ENCODE measurements around the gene KCNJ9. TPM values are rescaled to one million over a fixed set of nuclear protein-coding genes. Genes with fewer than 3 reads are reported as not detected.
A peak's percentile ranks its signal among the peaks of the same experiment; 100 is the strongest.

The KCNJ9 gene
- total RNA-seq, 1 donor: not detected

DNA sequence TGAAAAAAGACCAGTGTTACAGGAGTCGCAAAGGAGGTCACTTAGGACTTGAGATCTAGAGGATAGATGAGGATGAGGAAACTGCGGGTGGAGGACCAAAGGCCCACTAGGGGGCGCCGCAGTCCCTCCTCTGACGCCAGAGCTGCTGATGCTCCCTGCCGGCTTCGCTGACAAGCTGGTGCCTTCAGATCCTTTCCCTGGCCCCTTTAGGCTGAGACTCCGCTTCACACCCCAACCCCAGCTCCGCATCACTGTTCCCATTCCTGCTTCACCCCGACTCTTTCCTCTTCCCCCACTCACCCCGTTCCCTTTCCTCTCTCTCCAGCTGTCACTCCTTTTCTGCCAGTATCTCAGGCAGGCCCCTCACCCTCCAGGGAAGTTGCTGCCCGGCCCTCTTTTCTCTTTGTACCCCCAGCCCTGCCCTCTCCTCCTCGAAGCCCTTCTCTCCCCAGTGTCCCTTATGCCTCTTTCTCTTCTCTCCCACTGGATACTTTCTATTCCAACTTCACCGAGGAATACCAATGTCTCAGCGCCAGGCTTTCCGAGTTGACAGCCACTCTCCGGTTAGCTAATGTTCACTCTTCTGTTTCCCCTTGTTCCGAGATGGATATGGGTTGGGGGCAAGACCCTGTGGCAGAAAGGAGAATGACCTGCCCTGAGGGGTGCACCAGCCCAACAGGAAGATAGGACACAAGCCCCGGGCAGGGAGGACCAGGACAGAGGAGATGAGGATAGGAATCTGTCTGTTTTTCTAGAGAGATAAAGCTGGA is 4.5 kb downstream of the KCNJ9 start:
- no peak overlapping the region for H3K4me2 ChIP-seq (ENCODE audit: insufficient read depth, low read length)
- TF ChIP-seq, protein P1, sequence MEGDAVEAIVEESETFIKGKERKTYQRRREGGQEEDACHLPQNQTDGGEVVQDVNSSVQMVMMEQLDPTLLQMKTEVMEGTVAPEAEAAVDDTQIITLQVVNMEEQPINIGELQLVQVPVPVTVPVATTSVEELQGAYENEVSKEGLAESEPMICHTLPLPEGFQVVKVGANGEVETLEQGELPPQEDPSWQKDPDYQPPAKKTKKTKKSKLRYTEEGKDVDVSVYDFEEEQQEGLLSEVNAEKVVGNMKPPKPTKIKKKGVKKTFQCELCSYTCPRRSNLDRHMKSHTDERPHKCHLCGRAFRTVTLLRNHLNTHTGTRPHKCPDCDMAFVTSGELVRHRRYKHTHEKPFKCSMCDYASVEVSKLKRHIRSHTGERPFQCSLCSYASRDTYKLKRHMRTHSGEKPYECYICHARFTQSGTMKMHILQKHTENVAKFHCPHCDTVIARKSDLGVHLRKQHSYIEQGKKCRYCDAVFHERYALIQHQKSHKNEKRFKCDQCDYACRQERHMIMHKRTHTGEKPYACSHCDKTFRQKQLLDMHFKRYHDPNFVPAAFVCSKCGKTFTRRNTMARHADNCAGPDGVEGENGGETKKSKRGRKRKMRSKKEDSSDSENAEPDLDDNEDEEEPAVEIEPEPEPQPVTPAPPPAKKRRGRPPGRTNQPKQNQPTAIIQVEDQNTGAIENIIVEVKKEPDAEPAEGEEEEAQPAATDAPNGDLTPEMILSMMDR (IDR thresholded peaks at IDR 0.05; ENCODE audit: extremely low read depth, low read depth, low read length): peak; percentile 89
- H3K9me3 ChIP-seq (ENCODE audit: low read depth, low read length): no peaks in the 10 kb centered on the region
- H2AFZ ChIP-seq (ENCODE audit: low read length): no peak overlapping the region
- peak; percentile 100 for DNase-seq (ENCODE audit: insufficient read length, low spot score, missing footprints)
- H3K79me2 ChIP-seq (ENCODE audit: insufficient read depth, low read length): no peaks in the 10 kb centered on the region
- peaks cover 2% of the 10 kb centered on the region for H3K4me1 ChIP-seq (ENCODE audit: insufficient read depth, low read length)
- no peak overlapping the region for H3K27ac ChIP-seq (ENCODE audit: low read depth, low read length)
- no peaks in the 10 kb centered on the region for H4K20me1 ChIP-seq (ENCODE audit: insufficient read depth, low read length)
- no peak overlapping the region for H3K4me3 ChIP-seq (ENCODE audit: insufficient read depth, low read length)
- H3K36me3 ChIP-seq (ENCODE audit: insufficient read depth, low read length): no peaks in the 10 kb centered on the region
- peaks cover 35% of the 10 kb centered on the region for H3K27me3 ChIP-seq (ENCODE audit: insufficient read depth, low read length)

DNA sequence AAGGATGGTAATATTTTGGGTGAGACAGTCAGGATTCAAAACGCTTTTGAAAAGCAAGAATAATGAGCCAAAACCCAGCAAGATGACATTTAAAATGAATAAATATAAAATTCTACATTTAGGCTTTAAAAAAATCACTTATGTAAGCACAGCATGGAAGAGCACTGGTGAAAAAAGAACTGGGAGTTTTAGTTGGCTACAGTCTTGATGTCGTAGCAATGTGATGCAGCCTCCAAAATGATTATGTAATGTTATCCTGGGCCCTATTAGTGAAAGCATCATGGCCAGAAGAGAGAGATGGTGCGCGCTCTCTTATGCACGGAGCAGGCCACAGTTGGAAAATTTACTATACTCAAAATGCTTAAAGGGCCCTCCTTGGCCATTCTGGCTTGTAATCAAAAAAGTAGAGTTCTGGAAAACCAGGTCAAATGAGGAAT is 5.1 kb downstream of the KCNJ9 start:
- no peak overlapping the region for H3K4me2 ChIP-seq (ENCODE audit: insufficient read depth, low read length)
- H3K9me3 ChIP-seq (ENCODE audit: low read depth, low read length): no peaks in the 10 kb centered on the region
- no peak overlapping the region for H3K4me3 ChIP-seq (ENCODE audit: insufficient read depth, low read length)
- TF ChIP-seq, protein P1 (IDR thresholded peaks at IDR 0.05; ENCODE audit: extremely low read depth, low read depth, low read length): no peak
- no peak overlapping the region for H2AFZ ChIP-seq (ENCODE audit: low read length)
- peak; percentile 69 for DNase-seq (ENCODE audit: insufficient read length, low spot score, missing footprints)
- H4K20me1 ChIP-seq (ENCODE audit: insufficient read depth, low read length): no peaks in the 10 kb centered on the region
- H3K4me1 ChIP-seq (ENCODE audit: insufficient read depth, low read length): no peaks in the 10 kb centered on the region
- H3K27me3 ChIP-seq (ENCODE audit: insufficient read depth, low read length): peaks cover 29% of the 10 kb centered on the region
- H3K27ac ChIP-seq (ENCODE audit: low read depth, low read length): no peak overlapping the region
- no peaks in the 10 kb centered on the region for H3K79me2 ChIP-seq (ENCODE audit: insufficient read depth, low read length)
- H3K36me3 ChIP-seq (ENCODE audit: insufficient read depth, low read length): no peaks in the 10 kb centered on the region

DNA sequence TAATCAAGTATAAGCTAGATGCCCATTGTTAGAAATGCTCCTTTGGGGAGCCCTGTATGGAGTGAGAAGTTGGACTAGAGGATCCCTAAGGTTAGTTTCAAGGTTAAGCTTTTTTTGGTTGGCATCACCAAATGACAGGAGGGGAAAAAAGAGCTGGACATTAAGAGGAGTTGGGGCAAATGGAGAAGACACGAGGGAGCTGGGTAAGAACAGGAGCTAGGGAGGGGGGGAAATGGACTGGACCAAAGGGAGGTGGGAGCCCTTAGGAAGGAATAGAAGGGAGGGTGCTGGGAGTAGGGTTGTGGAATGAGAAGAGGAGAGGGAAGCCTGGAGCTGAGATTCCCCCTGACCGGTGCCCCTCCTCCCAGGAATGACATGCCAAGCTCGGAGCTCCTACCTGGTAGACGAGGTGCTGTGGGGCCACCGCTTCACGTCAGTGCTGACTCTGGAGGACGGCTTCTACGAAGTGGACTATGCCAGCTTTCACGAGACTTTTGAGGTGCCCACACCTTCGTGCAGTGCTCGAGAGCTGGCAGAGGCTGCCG is 5.9 kb downstream of the KCNJ9 start:
- no peaks in the 10 kb centered on the region for H3K9me3 ChIP-seq (ENCODE audit: low read depth, low read length)
- no peaks in the 10 kb centered on the region for H3K79me2 ChIP-seq (ENCODE audit: insufficient read depth, low read length)
- H3K27ac ChIP-seq (ENCODE audit: low read depth, low read length): no peak overlapping the region
- TF ChIP-seq, protein P1 (IDR thresholded peaks at IDR 0.05; ENCODE audit: extremely low read depth, low read depth, low read length): no peak
- no peak overlapping the region for H3K4me3 ChIP-seq (ENCODE audit: insufficient read depth, low read length)
- DNase-seq (ENCODE audit: insufficient read length, low spot score, missing footprints): no peak
- H3K36me3 ChIP-seq (ENCODE audit: insufficient read depth, low read length): no peaks in the 10 kb centered on the region
- peaks cover 22% of the 10 kb centered on the region for H3K27me3 ChIP-seq (ENCODE audit: insufficient read depth, low read length)
- no peak overlapping the region for H3K4me2 ChIP-seq (ENCODE audit: insufficient read depth, low read length)
- no peaks in the 10 kb centered on the region for H4K20me1 ChIP-seq (ENCODE audit: insufficient read depth, low read length)
- no peak overlapping the region for H2AFZ ChIP-seq (ENCODE audit: low read length)
- H3K4me1 ChIP-seq (ENCODE audit: insufficient read depth, low read length): no peaks in the 10 kb centered on the region

DNA sequence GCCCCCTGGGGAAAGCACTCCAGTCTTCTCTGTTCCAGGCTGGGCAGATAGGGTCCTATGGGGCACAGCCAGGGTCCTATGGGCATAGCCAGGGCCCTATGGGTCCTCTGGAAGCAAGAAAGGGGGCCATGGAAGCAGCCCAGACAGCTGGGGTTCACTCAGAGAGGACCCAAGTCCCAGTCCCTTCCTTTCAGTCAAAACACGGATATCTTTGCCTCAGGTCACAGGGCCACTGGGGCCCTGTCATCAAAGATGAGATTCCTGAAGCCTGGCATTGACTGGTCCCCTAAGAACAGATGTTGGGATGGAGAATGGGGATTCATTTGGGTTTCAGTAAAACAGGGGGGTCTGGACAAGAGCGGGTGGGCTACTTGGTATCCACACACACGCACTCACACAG is 8.5 kb downstream of the KCNJ9 start:
- TF ChIP-seq, protein P1 (IDR thresholded peaks at IDR 0.05; ENCODE audit: extremely low read depth, low read depth, low read length): no peak
- H3K4me1 ChIP-seq (ENCODE audit: insufficient read depth, low read length): no peaks in the 10 kb centered on the region
- no peaks in the 10 kb centered on the region for H3K9me3 ChIP-seq (ENCODE audit: low read depth, low read length)
- H4K20me1 ChIP-seq (ENCODE audit: insufficient read depth, low read length): no peaks in the 10 kb centered on the region
- no peak overlapping the region for H3K27ac ChIP-seq (ENCODE audit: low read depth, low read length)
- H3K27me3 ChIP-seq (ENCODE audit: insufficient read depth, low read length): peaks cover 2% of the 10 kb centered on the region
- no peak overlapping the region for H2AFZ ChIP-seq (ENCODE audit: low read length)
- H3K4me2 ChIP-seq (ENCODE audit: insufficient read depth, low read length): no peak overlapping the region
- no peak overlapping the region for H3K4me3 ChIP-seq (ENCODE audit: insufficient read depth, low read length)
- H3K36me3 ChIP-seq (ENCODE audit: insufficient read depth, low read length): no peaks in the 10 kb centered on the region
- DNase-seq (ENCODE audit: insufficient read length, low spot score, missing footprints): peak; percentile 78
- no peaks in the 10 kb centered on the region for H3K79me2 ChIP-seq (ENCODE audit: insufficient read depth, low read length)

Data from osteoblast (primary cell).